ENCODE results near the gene DOK3. TPM values are rescaled to one million over a fixed set of nuclear protein-coding genes. Genes with fewer than 3 reads are reported as not detected.

DOK3 gene
- total RNA-seq, 6 experiments from 2014 or later, result 1.1 to 2.6 (median 1.3) TPM

DNA sequence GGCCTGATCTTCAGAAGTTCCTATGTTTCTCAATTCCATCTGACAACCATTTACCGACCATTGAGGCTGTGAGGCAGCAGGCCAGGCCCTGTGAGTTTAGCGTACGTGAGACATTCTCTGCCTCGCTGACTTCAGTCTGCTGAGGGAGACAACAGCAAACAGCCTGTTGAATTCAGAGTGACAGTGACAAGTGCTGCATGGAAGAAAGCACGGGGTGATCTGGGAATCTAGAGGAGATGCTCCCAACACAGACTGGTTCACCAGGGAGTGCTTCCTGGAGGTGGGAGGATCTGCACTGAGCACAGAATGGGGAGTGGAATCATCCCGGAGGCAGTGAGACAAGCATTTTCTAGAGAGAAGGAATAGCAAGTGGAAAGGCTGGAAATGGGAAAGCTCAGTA, 17.2 kb upstream of the DOK3 start:
- no peaks in the 10 kb centered on the region for H3K9me3 Mint-ChIP-seq
- peaks cover 4% of the 10 kb centered on the region for H3K36me3 Mint-ChIP-seq (ENCODE audit: low read depth)
- H3K4me1 Mint-ChIP-seq (ENCODE audit: low read depth), result no peaks in the 10 kb centered on the region
- TF ChIP-seq, protein P1, sequence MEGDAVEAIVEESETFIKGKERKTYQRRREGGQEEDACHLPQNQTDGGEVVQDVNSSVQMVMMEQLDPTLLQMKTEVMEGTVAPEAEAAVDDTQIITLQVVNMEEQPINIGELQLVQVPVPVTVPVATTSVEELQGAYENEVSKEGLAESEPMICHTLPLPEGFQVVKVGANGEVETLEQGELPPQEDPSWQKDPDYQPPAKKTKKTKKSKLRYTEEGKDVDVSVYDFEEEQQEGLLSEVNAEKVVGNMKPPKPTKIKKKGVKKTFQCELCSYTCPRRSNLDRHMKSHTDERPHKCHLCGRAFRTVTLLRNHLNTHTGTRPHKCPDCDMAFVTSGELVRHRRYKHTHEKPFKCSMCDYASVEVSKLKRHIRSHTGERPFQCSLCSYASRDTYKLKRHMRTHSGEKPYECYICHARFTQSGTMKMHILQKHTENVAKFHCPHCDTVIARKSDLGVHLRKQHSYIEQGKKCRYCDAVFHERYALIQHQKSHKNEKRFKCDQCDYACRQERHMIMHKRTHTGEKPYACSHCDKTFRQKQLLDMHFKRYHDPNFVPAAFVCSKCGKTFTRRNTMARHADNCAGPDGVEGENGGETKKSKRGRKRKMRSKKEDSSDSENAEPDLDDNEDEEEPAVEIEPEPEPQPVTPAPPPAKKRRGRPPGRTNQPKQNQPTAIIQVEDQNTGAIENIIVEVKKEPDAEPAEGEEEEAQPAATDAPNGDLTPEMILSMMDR (IDR thresholded peaks at IDR 0.05), result no peak
- H3K27me3 Mint-ChIP-seq (ENCODE audit: insufficient read depth), result no peaks in the 10 kb centered on the region; the same call in 1 of the 2 replicates
- H3K27ac Mint-ChIP-seq, result no peak overlapping the region
- no peak overlapping the region for H3K4me3 Mint-ChIP-seq
- DNase-seq, result no peak

DNA sequence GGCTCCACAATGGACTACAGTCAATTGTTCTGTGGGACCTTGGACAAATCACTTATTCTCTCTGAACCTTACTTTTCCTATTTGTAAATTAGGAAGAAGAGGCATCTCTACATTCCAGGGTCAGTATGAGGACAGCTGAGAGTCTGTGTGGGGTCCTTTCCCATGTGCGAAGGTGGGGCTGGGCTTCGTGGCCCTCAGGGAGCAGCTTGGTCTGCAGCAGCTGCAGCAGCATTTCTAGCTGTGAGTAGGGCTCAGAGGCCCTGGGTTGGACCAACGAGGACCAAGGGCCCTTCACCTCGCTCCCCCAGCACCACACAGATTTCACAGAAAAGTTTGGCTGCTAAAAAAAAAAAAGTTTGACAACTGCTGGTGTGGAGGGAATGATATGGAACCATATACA, 16.6 kb upstream of the DOK3 start:
- H3K27me3 Mint-ChIP-seq (ENCODE audit: insufficient read depth), result no peaks in the 10 kb centered on the region; the same call in 1 of the 2 replicates
- H3K27ac Mint-ChIP-seq, result no peak overlapping the region
- TF ChIP-seq, protein P1 (IDR thresholded peaks at IDR 0.05), result no peak
- no peaks in the 10 kb centered on the region for H3K4me1 Mint-ChIP-seq (ENCODE audit: low read depth)
- peaks cover 4% of the 10 kb centered on the region for H3K36me3 Mint-ChIP-seq (ENCODE audit: low read depth)
- H3K9me3 Mint-ChIP-seq, result no peaks in the 10 kb centered on the region
- DNase-seq, result no peak
- no peak overlapping the region for H3K4me3 Mint-ChIP-seq

DNA sequence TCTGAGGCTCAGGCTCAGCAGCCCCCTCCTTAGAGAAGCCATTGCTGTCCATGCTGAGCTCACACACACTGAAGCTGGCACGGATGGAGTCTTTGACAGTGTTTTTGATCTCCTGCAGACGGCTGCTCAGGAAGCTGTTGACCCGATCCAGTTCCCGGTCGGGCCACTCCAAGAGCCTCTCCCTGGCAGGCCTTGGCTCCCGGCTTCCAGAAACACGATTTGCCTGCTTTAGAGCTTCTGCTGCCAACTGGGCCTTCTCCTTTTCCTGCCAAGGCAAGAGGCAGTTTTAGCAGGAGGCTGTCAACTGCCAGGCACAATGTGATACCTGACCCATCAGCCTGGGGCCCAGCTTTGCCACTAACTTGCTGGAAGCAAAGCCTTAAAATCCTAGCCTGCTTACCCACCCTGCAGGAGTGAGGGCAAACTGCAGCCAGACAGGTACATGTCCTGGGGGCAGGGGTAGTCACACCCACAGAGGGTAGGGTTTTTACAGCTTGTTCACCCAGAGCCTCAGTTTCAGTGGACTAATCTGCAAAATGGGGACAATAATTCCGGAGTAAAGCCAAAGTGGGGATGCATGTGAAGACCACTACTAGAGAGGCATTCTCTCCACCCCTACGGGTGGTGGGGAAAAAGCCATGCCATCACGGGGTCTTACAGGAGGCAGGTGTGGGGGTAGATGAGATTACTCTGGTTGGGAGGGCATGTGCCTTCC, 15.5 kb upstream of the DOK3 start:
- Mint-ChIP-seq H3K4me3 (no peak overlapping the region), H3K9me3 (no peaks in the 10 kb centered on the region), H3K4me1 (ENCODE audit: low read depth) (no peaks in the 10 kb centered on the region), H3K36me3 (ENCODE audit: low read depth) (peaks cover 6% of the 10 kb centered on the region), H3K27ac (no peak overlapping the region), H3K27me3 (ENCODE audit: insufficient read depth) (no peaks in the 10 kb centered on the region; the same call in none of the 2 replicates)
- TF ChIP-seq, protein P1 (IDR thresholded peaks at IDR 0.05), result no peak
- DNase-seq, result no peak

DNA sequence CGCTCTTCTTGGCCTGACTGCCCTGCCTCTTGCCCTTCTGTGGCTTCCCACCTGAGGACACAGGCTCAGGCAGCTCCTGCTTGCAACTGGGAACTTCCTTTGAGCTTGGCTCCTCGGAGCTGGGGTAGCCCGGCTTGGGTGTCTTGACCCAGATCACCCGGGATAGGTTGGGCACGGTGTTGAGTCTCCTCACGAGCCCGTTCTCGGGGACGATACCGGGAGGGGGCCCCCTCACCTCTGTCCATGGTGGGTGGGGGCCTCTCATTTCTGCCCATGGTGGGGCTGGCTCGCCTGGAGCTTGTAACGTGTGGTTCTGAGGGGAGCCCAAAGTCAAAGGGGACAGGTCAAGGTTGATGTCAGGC, 14.9 kb upstream of the DOK3 start:
- no peak for DNase-seq
- TF ChIP-seq, protein P1 (IDR thresholded peaks at IDR 0.05), result no peak
- no peaks in the 10 kb centered on the region; the same call in none of the 2 replicates for H3K27me3 Mint-ChIP-seq (ENCODE audit: insufficient read depth)
- H3K36me3 Mint-ChIP-seq (ENCODE audit: low read depth), result peaks cover 10% of the 10 kb centered on the region
- H3K4me3 Mint-ChIP-seq, result no peak overlapping the region
- H3K27ac Mint-ChIP-seq, result no peak overlapping the region
- H3K9me3 Mint-ChIP-seq, result no peaks in the 10 kb centered on the region
- H3K4me1 Mint-ChIP-seq (ENCODE audit: low read depth), result 0 out of 2 replicates have a peak, but pooled peaks cover 2% of the 10 kb centered on the region

DNA sequence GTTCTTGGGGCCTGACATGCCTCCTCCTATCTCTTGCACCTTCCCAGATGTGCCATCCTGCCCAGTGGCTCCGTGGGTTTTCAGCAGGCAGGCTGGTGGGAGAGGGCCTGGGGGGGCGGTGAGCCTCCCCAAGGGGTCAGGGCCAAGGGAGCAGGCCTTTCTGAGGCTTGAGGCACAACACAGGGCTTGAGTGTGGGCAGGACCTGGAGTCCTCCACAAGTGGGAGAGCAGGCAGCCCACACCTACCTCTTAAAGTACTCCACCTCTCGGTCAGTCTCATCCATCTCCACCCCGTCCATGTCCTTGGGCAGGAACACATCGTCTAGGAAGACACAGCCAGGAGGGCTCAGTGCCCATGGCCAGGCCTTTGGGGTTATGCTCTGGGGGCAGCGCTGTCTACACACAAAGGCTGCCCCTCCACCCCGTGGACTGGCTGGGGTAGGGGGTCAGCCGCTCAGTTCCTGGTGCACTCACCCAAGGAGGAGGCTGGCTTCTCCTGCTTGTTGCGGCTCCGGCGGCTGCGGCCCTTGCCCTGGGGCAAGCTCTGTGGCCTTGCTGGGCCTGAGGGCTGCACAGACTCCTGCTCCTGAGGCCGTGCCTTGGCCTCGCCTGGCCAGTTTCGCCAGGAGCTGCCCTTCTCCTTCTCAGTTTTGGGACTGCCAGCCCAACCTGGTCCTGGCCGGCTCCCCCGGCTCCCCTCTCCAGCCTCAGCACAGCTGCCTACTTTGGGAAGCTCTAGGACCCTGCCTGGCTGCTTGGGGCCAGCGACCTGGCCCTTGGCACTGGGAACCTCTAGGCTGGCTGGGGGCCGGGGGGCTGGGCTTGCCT, 14.3 kb upstream of the DOK3 start:
- no peaks in the 10 kb centered on the region; the same call in none of the 2 replicates for H3K27me3 Mint-ChIP-seq (ENCODE audit: insufficient read depth)
- 0 out of 2 replicates have a peak, but pooled peaks cover 8% of the 10 kb centered on the region for H3K4me1 Mint-ChIP-seq (ENCODE audit: low read depth)
- TF ChIP-seq, protein P1 (IDR thresholded peaks at IDR 0.05), result no peak
- H3K27ac Mint-ChIP-seq, result no peak overlapping the region
- no peaks in the 10 kb centered on the region for H3K9me3 Mint-ChIP-seq
- DNase-seq, result no peak
- H3K36me3 Mint-ChIP-seq (ENCODE audit: low read depth), result peaks cover 11% of the 10 kb centered on the region; the same call in 1 of the 2 replicates
- no peak overlapping the region for H3K4me3 Mint-ChIP-seq

Measured in HFFc6 (cell line).